HG02588 (cell line): ENCODE data around the gene MYO1G.
A peak's percentile ranks its signal among the peaks of the same experiment; 100 is the strongest.

Experiments used
- ATAC-seq: cut with Tn5 transposase; IDR thresholded peaks from one replicate; pipeline ENCODE4 v1.9.1; 2021; ENCODE audit warnings: mild to moderate bottlenecking, moderate library complexity; ENCODE audit not compliant: unreplicated experiment

MYO1G gene

GRCh38 chr7:44981035-44981706 is 2.4 kb upstream of the MYO1G start:
- ATAC-seq, result no peak

GRCh38 chr7:44980393-44981034 is 1.7 kb upstream of the MYO1G start:
- ATAC-seq, result peak; percentile 43

GRCh38 chr7:44979481-44980392 is 922 bp upstream of the MYO1G start:
- ATAC-seq, result no peak

GRCh38 chr7:44977959-44978335 is 868 bp downstream of the MYO1G start:
- no peak for ATAC-seq

- no peak for ATAC-seq
Measured at GRCh38 chr7:44977304-44977958, 1.4 kb downstream of the MYO1G start.

- ATAC-seq, result no peak
Measured at GRCh38 chr7:44976746-44977196, 2.0 kb downstream of the MYO1G start.

- no peak for ATAC-seq
Measured at GRCh38 chr7:44976040-44976745, 2.6 kb downstream of the MYO1G start.

- ATAC-seq, result no peak
Measured at GRCh38 chr7:44975331-44976039, 3.3 kb downstream of the MYO1G start.

GRCh38 chr7:44974549-44974948 is 4.3 kb downstream of the MYO1G start:
- ATAC-seq, result no peak

GRCh38 chr7:44973610-44974401 is 5.0 kb downstream of the MYO1G start:
- ATAC-seq, result no peak

GRCh38 chr7:44972562-44972961 is 6.3 kb downstream of the MYO1G start:
- ATAC-seq, result no peak

GRCh38 chr7:44971902-44972441 is 6.8 kb downstream of the MYO1G start:
- no peak for ATAC-seq

GRCh38 chr7:44971188-44971901 is 7.5 kb downstream of the MYO1G start:
- no peak for ATAC-seq

- no peak for ATAC-seq
Measured at GRCh38 chr7:44970523-44971051, 8.2 kb downstream of the MYO1G start.

- ATAC-seq, result no peak
Measured at GRCh38 chr7:44969701-44970522, 8.9 kb downstream of the MYO1G start.

- ATAC-seq, result no peak
Measured at GRCh38 chr7:44969049-44969700, 9.6 kb downstream of the MYO1G start.
